Retina (tissue), 1 donor: ENCODE data around the gene TFCP2L1.

Experiments
- DNase-seq: peaks from one replicate; pipeline ENCODE4 v3.0.0-alpha.2; 2016

TFCP2L1 gene

GRCh38 chr2:121167411-121167810 is 117.6 kb downstream of the TFCP2L1 start:
- no peak for DNase-seq
